Measurements from ENCODE around the gene XBP1.
"Not testable (repeated sequence)": the region's sequence is repeated elsewhere in the genome, so short reads cannot be mapped to it uniquely, and the experiment has no call there.

Gene XBP1

GRCh38 chr22:28800308-28801041, at the start of gene XBP1:
TSS of gene XBP1 (minus strand) at chr22:28800569.
- DNase-seq (ENCODE audit: low read depth in 3 of 3), result peak; percentile 69 to 80 (median 80)

- DNase-seq (ENCODE audit: low read depth in 3 of 3), result no peak
These were observed 46.6 kb upstream of the XBP1 start for GRCh38 chr22:28846994-28847393.

GRCh38 chr22:28844277-28844676, 43.9 kb upstream of the XBP1 start:
- not testable (repeated sequence) for DNase-seq (ENCODE audit: low read depth in 3 of 3)

GRCh38 chr22:28843633-28844032, 43.3 kb upstream of the XBP1 start:
- DNase-seq (ENCODE audit: low read depth in 3 of 3), result no peak

- no peak for DNase-seq (ENCODE audit: low read depth in 3 of 3)
These were observed 40.7 kb upstream of the XBP1 start for GRCh38 chr22:28841111-28841510.

- no peak for DNase-seq (ENCODE audit: low read depth in 3 of 3)
These were observed 38.6 kb upstream of the XBP1 start for GRCh38 chr22:28838971-28839370.

- no peak for DNase-seq (ENCODE audit: low read depth in 3 of 3)
These were observed 37.3 kb upstream of the XBP1 start for GRCh38 chr22:28837640-28838039.

- no peak for DNase-seq (ENCODE audit: low read depth in 3 of 3)
These were observed 35.3 kb upstream of the XBP1 start for GRCh38 chr22:28835630-28836189.

GRCh38 chr22:28833276-28833923, 33.0 kb upstream of the XBP1 start:
- DNase-seq (ENCODE audit: low read depth in 3 of 3), result no peak

- no peak for DNase-seq (ENCODE audit: low read depth in 3 of 3)
These were observed 32.4 kb upstream of the XBP1 start for GRCh38 chr22:28832731-28833130.

- DNase-seq (ENCODE audit: low read depth in 3 of 3), result no peak
These were observed 31.0 kb upstream of the XBP1 start for GRCh38 chr22:28831140-28832072.

- DNase-seq (ENCODE audit: low read depth in 3 of 3), result no peak
These were observed 30.1 kb upstream of the XBP1 start for GRCh38 chr22:28830441-28830840.

GRCh38 chr22:28829358-28830181, 29.2 kb upstream of the XBP1 start:
- peak; percentile 44 to 58 (median 52) for DNase-seq (ENCODE audit: low read depth in 3 of 3)

GRCh38 chr22:28826921-28827320, 26.6 kb upstream of the XBP1 start:
- DNase-seq (ENCODE audit: low read depth in 3 of 3), result no peak

GRCh38 chr22:28826430-28826829, 26.1 kb upstream of the XBP1 start:
- not testable (repeated sequence) for DNase-seq (ENCODE audit: low read depth in 3 of 3)

GRCh38 chr22:28824455-28824854, 24.1 kb upstream of the XBP1 start:
- DNase-seq (ENCODE audit: low read depth in 3 of 3), result not testable (repeated sequence)

- no peak for DNase-seq (ENCODE audit: low read depth in 3 of 3)
These were observed 22.7 kb upstream of the XBP1 start for GRCh38 chr22:28822930-28823551.

- no peak for DNase-seq (ENCODE audit: low read depth in 3 of 3)
These were observed 21.1 kb upstream of the XBP1 start for GRCh38 chr22:28821452-28821851.

GRCh38 chr22:28820885-28821284, 20.5 kb upstream of the XBP1 start:
- DNase-seq (ENCODE audit: low read depth in 3 of 3), result no peak

- DNase-seq (ENCODE audit: low read depth in 3 of 3), result no peak
These were observed 19.1 kb upstream of the XBP1 start for GRCh38 chr22:28819253-28820096.
